ENCODE data around the gene PLS3.
A peak's percentile ranks its signal among the peaks of the same experiment; 100 is the strongest.

PLS3 gene

GRCh38 chrX:115689931-115690330 lies 129.0 kb downstream of the PLS3 start:
- no peak overlapping the region for H3K9ac ChIP-seq (ENCODE audit: low read length)
- H3K36me3 ChIP-seq (ENCODE audit: control insufficient read depth, insufficient read depth, low read length) = no peaks in the 10 kb centered on the region
- no peak overlapping the region for H3K4me3 ChIP-seq (ENCODE audit: low read length)
- H3K4me1 ChIP-seq (ENCODE audit: control insufficient read depth, insufficient read depth, low read length) = no peaks in the 10 kb centered on the region
- H3K27me3 ChIP-seq (ENCODE audit: control insufficient read depth, insufficient read depth, low read length) = peaks cover 3% of the 10 kb centered on the region
- H3K27ac ChIP-seq (ENCODE audit: low read depth, low read length) = peak overlapping the region; percentile 30

DNA sequence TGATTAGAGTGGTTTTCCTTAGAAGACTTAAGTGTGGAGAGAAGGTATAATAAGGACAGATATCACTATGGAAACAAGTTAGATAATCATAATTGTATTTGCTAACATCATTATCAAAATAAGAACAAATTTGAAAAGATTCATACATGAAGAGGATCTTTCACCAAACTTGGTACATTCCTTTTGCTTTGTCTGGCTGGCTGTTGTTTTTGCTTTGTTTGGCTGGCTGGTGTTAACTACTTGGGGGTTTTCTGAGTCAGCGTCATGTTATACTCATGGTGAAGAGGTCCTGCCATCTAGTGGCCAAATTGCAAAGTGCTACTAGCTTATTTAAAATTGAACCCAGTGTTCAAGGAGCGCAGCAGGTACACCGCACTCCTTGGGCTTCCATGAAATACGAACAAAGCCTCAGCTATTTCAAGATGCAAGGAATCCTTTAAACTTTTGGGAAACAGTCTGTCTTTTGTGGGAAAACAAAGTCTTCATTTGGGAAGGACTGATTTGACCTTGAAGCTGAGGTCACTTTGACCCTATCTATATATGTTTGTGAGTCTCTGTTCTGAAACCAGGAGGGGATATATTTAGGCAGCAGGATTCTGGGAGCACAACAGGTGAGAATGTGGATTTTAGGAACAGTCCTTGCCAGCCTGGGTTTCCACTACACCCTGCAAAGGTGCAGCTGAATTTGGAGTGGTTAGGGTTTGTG lies 129.7 kb downstream of the PLS3 start:
- no peaks in the 10 kb centered on the region for H3K36me3 ChIP-seq (ENCODE audit: control insufficient read depth, insufficient read depth, low read length)
- no peak overlapping the region for H3K27ac ChIP-seq (ENCODE audit: low read depth, low read length)
- H3K4me3 ChIP-seq (ENCODE audit: low read length) = no peak overlapping the region
- no peak overlapping the region for H3K9ac ChIP-seq (ENCODE audit: low read length)
- no peaks in the 10 kb centered on the region for H3K4me1 ChIP-seq (ENCODE audit: control insufficient read depth, insufficient read depth, low read length)
- H3K27me3 ChIP-seq (ENCODE audit: control insufficient read depth, insufficient read depth, low read length) = peaks cover 5% of the 10 kb centered on the region

GRCh38 chrX:115693476-115693875 lies 132.5 kb downstream of the PLS3 start:
- Histone ChIP-seq H3K4me1 (ENCODE audit: control insufficient read depth, insufficient read depth, low read length) (no peaks in the 10 kb centered on the region), H3K4me3 (ENCODE audit: low read length) (no peak overlapping the region), H3K36me3 (ENCODE audit: control insufficient read depth, insufficient read depth, low read length) (no peaks in the 10 kb centered on the region), H3K9ac (ENCODE audit: low read length) (no peak overlapping the region), H3K27me3 (ENCODE audit: control insufficient read depth, insufficient read depth, low read length) (peaks cover 5% of the 10 kb centered on the region), H3K27ac (ENCODE audit: low read depth, low read length) (no peak overlapping the region)

- Histone ChIP-seq H3K4me3 (ENCODE audit: low read length) (no peak overlapping the region), H3K27me3 (ENCODE audit: control insufficient read depth, insufficient read depth, low read length) (peaks cover 5% of the 10 kb centered on the region), H3K9ac (ENCODE audit: low read length) (no peak overlapping the region), H3K4me1 (ENCODE audit: control insufficient read depth, insufficient read depth, low read length) (no peaks in the 10 kb centered on the region), H3K27ac (ENCODE audit: low read depth, low read length) (no peak overlapping the region), H3K36me3 (ENCODE audit: control insufficient read depth, insufficient read depth, low read length) (no peaks in the 10 kb centered on the region)
Measured at GRCh38 chrX:115694028-115694427, 133.1 kb downstream of the PLS3 start.

DNA sequence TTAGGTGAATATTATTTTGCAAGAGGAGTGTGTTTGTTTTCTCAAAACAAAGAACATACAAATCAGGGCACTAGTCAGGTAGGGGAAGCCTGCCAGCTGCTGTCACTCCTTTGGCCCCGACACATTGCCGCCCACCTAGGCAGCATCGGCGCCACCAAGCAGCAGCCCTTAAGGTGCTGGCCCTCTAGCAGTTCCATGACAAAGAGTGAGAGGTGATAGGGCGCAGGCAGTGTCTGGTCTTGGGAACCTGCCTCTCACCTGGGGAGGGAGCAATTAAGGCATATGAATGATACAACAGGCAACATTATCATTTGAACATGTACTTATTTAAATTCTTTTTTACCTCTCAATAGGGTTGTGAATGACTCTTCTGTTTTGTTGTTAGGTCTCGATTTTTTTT lies 135.1 kb downstream of the PLS3 start:
- Histone ChIP-seq H3K36me3 (ENCODE audit: control insufficient read depth, insufficient read depth, low read length) (no peaks in the 10 kb centered on the region), H3K4me3 (ENCODE audit: low read length) (no peak overlapping the region), H3K4me1 (ENCODE audit: control insufficient read depth, insufficient read depth, low read length) (no peaks in the 10 kb centered on the region), H3K9ac (ENCODE audit: low read length) (no peak overlapping the region), H3K27ac (ENCODE audit: low read depth, low read length) (no peak overlapping the region), H3K27me3 (ENCODE audit: control insufficient read depth, insufficient read depth, low read length) (peaks cover 3% of the 10 kb centered on the region)

DNA sequence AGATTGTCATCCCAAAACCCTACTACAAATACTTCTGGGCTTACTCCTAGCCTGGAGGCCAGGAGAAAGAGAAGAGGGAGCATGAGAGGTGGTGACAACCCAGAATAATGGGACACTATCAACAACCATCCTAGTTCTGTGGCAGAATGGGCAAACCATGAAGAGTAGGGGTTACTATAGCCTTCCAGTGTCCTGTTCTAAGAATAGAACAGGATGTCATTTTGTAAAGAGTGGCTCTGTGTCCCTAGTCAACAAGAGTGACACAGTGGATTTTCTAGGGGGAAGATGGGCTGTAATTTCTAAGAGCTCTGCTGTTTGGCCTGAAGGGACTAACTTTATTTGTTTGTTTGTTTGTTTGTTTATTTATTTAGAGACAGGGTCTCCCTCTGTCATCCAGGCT lies 136.0 kb downstream of the PLS3 start:
- no peaks in the 10 kb centered on the region for H3K4me1 ChIP-seq (ENCODE audit: control insufficient read depth, insufficient read depth, low read length)
- H3K4me3 ChIP-seq (ENCODE audit: low read length) = no peak overlapping the region
- H3K27ac ChIP-seq (ENCODE audit: low read depth, low read length) = no peak overlapping the region
- H3K36me3 ChIP-seq (ENCODE audit: control insufficient read depth, insufficient read depth, low read length) = no peaks in the 10 kb centered on the region
- H3K9ac ChIP-seq (ENCODE audit: low read length) = no peak overlapping the region
- H3K27me3 ChIP-seq (ENCODE audit: control insufficient read depth, insufficient read depth, low read length) = peaks cover 2% of the 10 kb centered on the region

DNA sequence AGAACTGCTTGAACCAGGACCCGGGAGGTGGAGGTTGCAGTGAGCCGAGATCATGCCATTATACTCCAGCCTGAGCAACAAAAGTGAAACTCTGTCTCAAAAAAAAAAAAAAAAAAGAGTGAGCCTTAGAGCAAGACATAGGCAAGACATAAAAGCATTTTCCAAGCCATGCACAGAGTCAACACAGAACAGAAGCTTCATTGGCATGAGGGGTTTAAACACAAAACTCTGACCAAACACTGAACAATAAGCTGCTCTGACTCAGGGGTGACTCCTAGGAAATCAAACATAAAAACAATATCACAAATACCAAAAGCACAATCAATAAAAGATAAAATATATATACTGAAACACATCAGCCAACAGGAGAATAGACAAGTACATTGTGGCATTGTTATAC lies 136.8 kb downstream of the PLS3 start:
- Histone ChIP-seq H3K27me3 (ENCODE audit: control insufficient read depth, insufficient read depth, low read length) (peaks cover 2% of the 10 kb centered on the region), H3K4me3 (ENCODE audit: low read length) (no peak overlapping the region), H3K36me3 (ENCODE audit: control insufficient read depth, insufficient read depth, low read length) (no peaks in the 10 kb centered on the region), H3K9ac (ENCODE audit: low read length) (no peak overlapping the region), H3K4me1 (ENCODE audit: control insufficient read depth, insufficient read depth, low read length) (no peaks in the 10 kb centered on the region), H3K27ac (ENCODE audit: low read depth, low read length) (no peak overlapping the region)

All from rectal smooth muscle tissue (tissue), 1 donor.